WTC11 (cell line): ENCODE measurements around the gene KIF4B. TPM values are rescaled to one million over a fixed set of nuclear protein-coding genes. Genes with fewer than 3 reads are reported as not detected.

Source experiments
- ATAC-seq: fragments of 200-7000 bp; cut with Tn5 transposase; 2 replicates; pipeline ENCODE4 v1.10.0; 2021; ENCODE audit warnings: mild to moderate bottlenecking, moderate library complexity
- CTCF ChIA-PET: fragments of 300-600 bp; sonication (Branson Sonifier 250); formaldehyde crosslinking; loops from one replicate; lab custom pipeline; 2021; ENCODE audit warnings: antibody characterized with exemption; lab: Charles Lee
- POLR2A ChIA-PET: fragments of 350-600 bp; sonication (Branson Sonifier 250); formaldehyde crosslinking; loops from one replicate; lab custom pipeline; 2021; ENCODE audit warnings: antibody characterized with exemption; lab: Charles Lee
- DNase-seq: peaks from one replicate; pipeline ENCODE4 v3.0.0; 2021; ENCODE audit warnings: low spot score
- H3K27ac Mint-ChIP-seq: 2 replicates; pipeline ENCODE4 v1.8.0; 2021; ENCODE audit warnings: mixed read lengths
- H3K27me3 Mint-ChIP-seq: 2 replicates; pipeline ENCODE4 v1.8.0; 2021; ENCODE audit warnings: low read depth, mild to moderate bottlenecking, moderate library complexity, mixed read lengths
- H3K36me3 Mint-ChIP-seq: 2 replicates; pipeline ENCODE4 v1.8.0; 2021; ENCODE audit warnings: mixed read lengths
- H3K4me1 Mint-ChIP-seq: 2 replicates; pipeline ENCODE4 v1.8.0; 2022; ENCODE audit warnings: mixed read lengths
- H3K4me3 Mint-ChIP-seq: 2 replicates; pipeline ENCODE4 v1.8.0; 2021; ENCODE audit warnings: mild to moderate bottlenecking, moderate library complexity, mixed read lengths
- H3K9me3 Mint-ChIP-seq: 2 replicates; pipeline ENCODE4 v1.8.0; 2021; ENCODE audit warnings: mixed read lengths
- AFF4 ChIP-seq: sonication (generic); formaldehyde crosslinking; IDR thresholded peaks from 2 replicates; pipeline ENCODE4 v1.8.1; 2023; ENCODE audit warnings: mild to moderate bottlenecking, missing genetic modification reagents, borderline replicate concordance
- ATF2 ChIP-seq: sonication (generic); formaldehyde crosslinking; IDR thresholded peaks from 2 replicates; pipeline ENCODE4 v1.8.1; 2022; ENCODE audit warnings: low read depth, missing genetic modification reagents, borderline replicate concordance
- ATF6 ChIP-seq: sonication (generic); formaldehyde crosslinking; IDR thresholded peaks from 2 replicates; pipeline ENCODE4 v1.8.1; 2023; ENCODE audit warnings: mild to moderate bottlenecking, missing genetic modification reagents
- ELF4 ChIP-seq: sonication (generic); formaldehyde crosslinking; IDR thresholded peaks from 2 replicates; pipeline ENCODE4 v1.8.1; 2022; ENCODE audit warnings: low read depth, mild to moderate bottlenecking, moderate library complexity, missing genetic modification reagents
- EMX1 ChIP-seq: fragments of 250-450 bp; sonication (Bioruptor Pico); IDR thresholded peaks from 2 replicates; pipeline ENCODE4 v1.8.0; 2021; ENCODE audit warnings: mild to moderate bottlenecking
- ERG ChIP-seq: fragments of 250-450 bp; sonication (Bioruptor Pico); IDR thresholded peaks from 2 replicates; pipeline ENCODE4 v1.8.0; 2021; ENCODE audit warnings: mild to moderate bottlenecking
- FOXP1 ChIP-seq: sonication (generic); formaldehyde crosslinking; IDR thresholded peaks from 2 replicates; pipeline ENCODE4 v1.8.0; 2022; ENCODE audit warnings: missing genetic modification reagents, mild to moderate bottlenecking, moderate library complexity, borderline replicate concordance
- KAT7 ChIP-seq: sonication (generic); formaldehyde crosslinking; IDR thresholded peaks from 2 replicates; pipeline ENCODE4 v1.8.1; 2023; ENCODE audit warnings: missing genetic modification reagents, mild to moderate bottlenecking, borderline replicate concordance
- MLX ChIP-seq: sonication (generic); formaldehyde crosslinking; IDR thresholded peaks from 2 replicates; pipeline ENCODE4 v1.8.1; 2023; ENCODE audit warnings: mild to moderate bottlenecking, missing genetic modification reagents, moderate library complexity
- NR1H2 ChIP-seq: sonication (generic); formaldehyde crosslinking; IDR thresholded peaks from 2 replicates; pipeline ENCODE4 v1.9.0; 2021; ENCODE audit warnings: mild to moderate bottlenecking, moderate library complexity, missing genetic modification reagents
- SMAD3 ChIP-seq: sonication (generic); formaldehyde crosslinking; IDR thresholded peaks from 2 replicates; pipeline ENCODE4 v1.8.0; 2022; ENCODE audit warnings: missing genetic modification reagents, mild to moderate bottlenecking, borderline replicate concordance
- ZNF263 ChIP-seq: sonication (generic); formaldehyde crosslinking; IDR thresholded peaks from 2 replicates; pipeline ENCODE4 v1.8.1; 2022; ENCODE audit warnings: low read depth, mild to moderate bottlenecking, moderate library complexity, missing genetic modification reagents
- ZSCAN18 ChIP-seq: fragments of 250-450 bp; sonication (Bioruptor Pico); IDR thresholded peaks from 2 replicates; pipeline ENCODE4 v2.1.2; 2022; ENCODE audit warnings: mild to moderate bottlenecking, moderate library complexity
- total RNA-seq: library from RNA; stranded (reverse); gene quantifications from 3 replicates; pipeline ENCODE4 v1.2.3, GENCODE V29; 2021

The KIF4B gene
- total RNA-seq, 1 experiment from 2014 or later = 0.09 TPM

- TF ChIP-seq AFF4 (no peak), FOXP1 (CRISPR knock-in tag) (no peak), MLX (CRISPR knock-in tag) (no peak), ERG (CRISPR knock-in tag) (no peak), ZNF263 (CRISPR knock-in tag) (no peak), KAT7 (no peak), ELF4 (CRISPR knock-in tag) (no peak), SMAD3 (CRISPR knock-in tag) (no peak), ATF2 (CRISPR knock-in tag) (no peak), NR1H2 (CRISPR knock-in tag) (no peak), EMX1 (CRISPR knock-in tag) (no peak)
These were observed 39.9 kb downstream of the KIF4B start (continued) for GRCh38 chr5:155053501-155053900.

- no peaks in the 10 kb centered on the region for H3K27me3 Mint-ChIP-seq
- ATAC-seq = no peak
- TF ChIP-seq ZSCAN18 (CRISPR knock-in tag) (no peak), ATF6 (CRISPR knock-in tag) (no peak)
- CTCF ChIA-PET = no interaction called here
- DNase-seq = no peak
- H3K9me3 Mint-ChIP-seq = peaks cover 4% of the 10 kb centered on the region; the same call in 1 of the 2 replicates
- no peak overlapping the region for H3K4me3 Mint-ChIP-seq
- POLR2A ChIA-PET = no interaction called here
- H3K4me1 Mint-ChIP-seq = peaks cover 32% of the 10 kb centered on the region
- H3K36me3 Mint-ChIP-seq = no peaks in the 10 kb centered on the region
- H3K27ac Mint-ChIP-seq = no peak overlapping the region
These were observed 43.2 kb downstream of the KIF4B start for GRCh38 chr5:155056644-155057269.
